NCI-H526 (cell line): Measurements from ENCODE around the gene STK17B.
A peak's percentile ranks its signal among the peaks of the same experiment; 100 is the strongest.

Experiments
- DNase-seq, 2 experiments: peaks; one replicate each; lab custom pipeline; 2025; lab: John Stamatoyannopoulos, UW

Gene STK17B

GRCh38 chr2:196155575-196155974, 15.8 kb downstream of the STK17B start:
- no peak for DNase-seq

DNA sequence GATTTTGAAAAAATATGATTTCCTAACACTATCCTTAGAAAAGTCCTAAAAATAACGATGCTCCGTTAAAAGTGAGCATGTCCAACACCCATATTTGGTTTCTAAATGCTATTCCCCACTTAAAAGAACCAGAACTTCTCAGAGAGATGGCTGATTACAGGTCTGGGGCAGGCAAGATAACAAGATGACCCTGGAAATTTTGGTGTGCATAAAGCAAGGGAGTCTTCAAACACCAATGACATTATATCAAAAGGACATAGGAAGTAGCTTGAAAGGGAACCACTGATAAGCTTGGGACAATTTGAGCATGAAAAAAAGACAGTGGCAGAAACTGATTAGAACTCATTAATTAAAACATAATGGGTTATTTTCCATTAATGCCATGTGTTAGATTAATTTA, 17.9 kb downstream of the STK17B start:
- DNase-seq = no peak

GRCh38 chr2:196149948-196150347, 21.4 kb downstream of the STK17B start:
- no peak for DNase-seq

DNA sequence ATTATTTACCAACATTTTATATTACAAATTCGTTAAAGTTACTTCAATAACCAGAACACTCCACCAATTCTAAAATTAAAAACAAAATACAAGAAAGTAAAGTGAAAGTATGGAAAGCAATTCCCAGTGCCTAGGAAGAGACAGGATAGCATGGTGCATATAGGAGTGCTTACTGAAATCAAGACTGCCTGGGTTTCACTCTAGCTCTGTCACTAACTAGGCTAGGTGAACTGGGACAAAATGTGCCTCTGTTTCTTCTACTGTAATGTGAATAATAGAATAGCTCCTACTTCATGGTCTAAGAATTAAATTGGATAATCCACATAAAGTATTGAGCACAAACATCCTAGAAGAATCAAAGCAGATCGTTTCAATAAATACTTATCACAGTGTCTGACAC, 22.6 kb downstream of the STK17B start:
- DNase-seq = no peak

- no peak for DNase-seq
Measured at GRCh38 chr2:196145256-196145655, 26.1 kb downstream of the STK17B start.

GRCh38 chr2:196144513-196145126, 26.8 kb downstream of the STK17B start:
- DNase-seq = no peak

DNA sequence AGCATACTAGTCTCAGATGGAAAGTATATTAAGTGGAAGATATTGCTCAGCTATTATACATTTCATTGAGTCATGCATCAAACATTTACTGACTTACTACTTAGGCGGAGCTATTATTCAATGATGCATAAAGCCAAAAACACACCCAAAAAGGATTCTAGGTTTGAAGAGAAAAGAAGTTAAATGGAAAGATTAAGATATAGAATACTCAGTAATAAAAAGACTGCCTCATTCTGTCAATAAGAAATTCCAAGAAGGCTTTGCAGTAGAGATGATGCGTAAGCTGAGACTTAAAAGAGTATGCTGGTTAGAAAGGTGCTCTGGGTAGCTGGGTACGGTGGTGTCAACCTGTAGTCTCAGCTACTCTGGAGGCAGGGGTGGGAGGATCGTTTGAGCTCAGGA, 27.6 kb downstream of the STK17B start:
- DNase-seq = no peak

DNA sequence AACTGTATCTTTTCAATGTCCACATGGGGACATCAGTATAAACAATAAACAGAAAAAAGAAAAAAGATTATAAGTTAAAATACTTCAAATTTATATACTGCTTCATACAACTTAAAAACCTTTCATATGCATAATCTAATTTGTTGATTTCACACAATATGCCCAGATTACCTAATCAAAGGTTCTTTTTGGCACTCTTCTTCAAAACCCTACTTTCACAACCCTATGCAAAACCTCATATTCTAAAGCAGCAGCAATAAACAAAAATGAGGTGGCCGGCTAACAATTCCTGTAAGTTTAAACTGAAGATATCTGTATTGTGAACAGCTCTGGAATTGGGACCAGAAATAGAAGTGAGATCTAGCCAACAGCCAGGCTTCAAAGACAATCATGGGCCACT, 28.6 kb downstream of the STK17B start:
- no peak for DNase-seq

DNA sequence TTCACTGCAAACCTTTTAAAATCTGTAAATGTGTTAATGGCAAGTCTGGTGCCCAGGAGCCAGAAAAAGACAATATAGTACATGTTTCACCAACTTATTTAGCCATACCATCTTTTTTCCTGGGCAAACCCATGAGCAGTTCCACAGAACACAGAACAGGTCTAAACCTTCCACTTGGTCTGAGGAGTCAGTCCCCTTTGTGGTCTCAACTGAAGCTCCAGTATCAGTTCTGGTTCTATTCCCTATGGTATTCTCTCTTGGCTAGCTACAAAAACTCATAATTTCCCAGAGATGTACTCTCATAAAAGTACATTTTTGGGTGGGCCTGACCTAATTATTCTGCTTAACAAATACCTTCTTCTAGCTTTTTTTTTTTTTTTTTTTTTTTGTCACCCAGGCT, 31.2 kb downstream of the STK17B start:
- DNase-seq = no peak

GRCh38 chr2:196137271-196137670, 34.1 kb downstream of the STK17B start:
- no peak for DNase-seq

GRCh38 chr2:196136151-196136550, 35.2 kb downstream of the STK17B start:
- no peak for DNase-seq

DNA sequence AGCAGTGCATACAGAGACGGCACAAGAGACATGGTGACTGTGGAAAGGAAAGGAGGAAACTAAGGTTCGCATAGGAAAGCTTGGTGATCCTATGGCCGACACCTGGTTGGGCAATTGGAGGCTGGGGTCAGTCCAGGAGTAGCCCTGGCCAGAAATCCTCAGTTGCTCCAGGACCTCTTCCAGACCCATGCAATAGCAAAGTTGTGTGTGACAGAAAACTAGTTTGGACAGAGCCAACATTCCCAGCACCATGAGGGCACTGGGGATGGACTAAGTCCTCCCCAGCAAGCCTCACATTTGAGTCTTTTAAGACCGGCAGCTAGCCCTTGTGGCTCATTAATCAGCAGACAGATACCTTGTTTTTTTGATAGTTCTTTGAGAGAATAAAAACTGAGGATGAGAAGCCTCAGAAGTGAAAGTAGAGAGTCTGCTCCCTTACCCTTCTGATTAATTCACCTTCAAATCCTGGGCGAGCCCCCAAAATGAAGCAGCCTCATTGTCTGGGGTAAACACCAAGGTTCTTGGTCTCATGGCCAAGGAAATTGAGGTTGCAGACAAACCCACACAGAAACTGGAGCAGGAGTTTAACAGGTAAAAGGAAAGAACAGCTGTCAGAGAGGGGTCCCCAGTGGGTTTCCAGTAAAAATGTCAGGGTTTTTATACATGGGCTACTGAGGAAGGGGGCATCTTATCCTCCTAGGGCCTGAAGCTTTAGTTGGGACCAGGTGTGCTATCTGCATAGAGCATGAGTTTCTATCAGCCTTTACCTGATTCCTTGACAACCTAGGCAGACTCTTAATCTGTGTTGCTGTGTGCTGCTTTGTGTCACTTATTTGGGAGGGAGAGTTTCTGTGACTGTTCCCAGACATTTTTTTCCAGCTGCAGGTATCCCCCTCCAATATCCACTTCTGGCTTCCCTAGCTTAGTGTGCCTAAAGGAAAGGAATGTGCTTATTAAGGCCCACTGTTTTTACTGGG, 39.1 kb downstream of the STK17B start:
- DNase-seq = no peak

- DNase-seq = peak; percentile 45 to 49
Measured at GRCh38 chr2:196131384-196131937, 39.9 kb downstream of the STK17B start.

DNA sequence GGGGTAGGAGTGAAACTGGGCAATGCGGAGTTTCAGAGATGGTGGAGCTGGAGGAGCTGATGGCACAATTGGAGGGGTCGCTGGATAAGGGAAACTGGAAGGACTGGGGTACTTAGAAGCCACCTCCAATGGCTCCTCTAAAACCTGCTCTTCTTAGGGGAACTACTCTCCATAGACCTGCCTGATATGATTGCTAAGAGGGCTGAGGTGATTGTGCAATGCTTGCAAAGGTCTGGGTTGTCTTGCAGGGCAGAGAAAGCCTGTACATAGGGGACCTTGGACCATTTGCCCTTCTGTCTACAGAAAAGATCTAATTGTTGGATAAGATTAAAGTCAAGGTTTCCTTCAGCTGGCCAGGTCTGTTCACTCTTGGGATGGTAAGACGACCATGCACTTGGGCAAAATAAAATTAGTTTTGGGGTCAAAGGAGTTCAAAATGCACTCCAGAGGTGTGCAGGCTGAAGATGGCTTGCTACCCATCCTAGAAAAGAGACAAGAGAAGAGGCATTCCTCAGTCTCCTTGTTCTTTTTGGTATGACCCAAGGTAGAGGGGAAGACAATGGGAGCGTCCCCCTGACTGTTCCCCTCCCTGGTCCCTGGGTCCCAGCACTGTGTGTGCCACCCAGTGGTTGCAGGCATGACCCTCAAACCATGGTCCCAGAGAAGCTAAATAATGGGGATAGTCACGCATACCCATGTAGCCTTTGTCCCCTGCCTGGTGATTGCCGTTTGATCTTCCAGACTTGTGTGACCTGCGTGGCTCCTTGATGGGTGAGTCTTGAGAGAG, 41.1 kb downstream of the STK17B start:
- DNase-seq = no peak

DNA sequence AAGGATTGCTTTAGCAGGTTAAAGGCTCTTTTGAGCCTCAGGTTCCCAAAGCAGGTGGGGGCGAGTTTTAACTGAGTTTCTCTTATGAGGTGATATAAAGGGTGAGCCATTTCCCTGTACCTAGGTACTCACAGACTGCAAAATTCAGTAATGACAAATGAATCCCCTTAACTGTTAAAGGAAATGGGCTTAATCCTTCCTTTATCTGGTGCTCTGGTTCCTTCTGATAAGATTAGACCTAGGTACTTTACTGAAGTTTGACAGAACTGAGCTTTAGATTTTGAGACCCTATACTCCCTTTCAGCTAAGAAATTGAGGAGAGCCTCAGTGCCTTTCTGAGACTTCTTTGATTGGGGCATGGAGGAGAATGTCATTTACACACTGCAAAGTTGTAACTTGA, 42.6 kb downstream of the STK17B start:
- DNase-seq = no peak

GRCh38 chr2:196125596-196125995, 45.8 kb downstream of the STK17B start:
- no peak for DNase-seq

DNA sequence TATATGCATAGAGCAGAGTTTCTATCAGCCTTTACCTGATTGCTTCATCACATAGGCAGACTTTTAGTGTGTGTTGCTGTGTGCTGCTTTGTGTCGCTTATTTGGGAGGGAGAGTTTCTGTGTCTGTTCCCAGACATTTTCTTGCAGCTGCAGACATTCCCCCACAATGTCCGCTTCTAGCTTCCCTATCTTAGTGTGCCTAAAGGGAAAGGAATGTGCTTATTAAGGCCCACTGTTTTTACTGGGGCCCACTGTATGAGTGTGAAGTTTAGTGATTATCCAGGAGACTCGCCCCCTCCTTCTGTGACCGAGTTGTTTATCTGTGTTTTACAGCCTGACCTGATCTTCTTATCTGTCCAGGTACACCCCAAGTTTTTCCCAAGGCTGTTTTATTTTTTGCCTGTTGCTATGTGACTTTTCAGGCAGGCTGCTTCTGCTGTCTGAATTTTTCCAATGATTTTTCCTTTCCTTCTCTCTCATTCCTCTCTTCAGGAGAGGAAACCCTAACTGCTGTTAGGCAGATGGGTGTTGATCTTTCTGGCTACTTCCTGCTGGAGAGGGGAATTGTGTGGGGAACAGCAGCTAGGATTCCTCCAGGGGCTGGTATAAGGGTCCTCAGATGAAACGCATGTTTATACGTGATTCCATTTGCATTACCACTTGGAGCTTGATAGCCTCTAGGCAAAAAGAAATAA, 47.6 kb downstream of the STK17B start:
- DNase-seq = no peak

GRCh38 chr2:196119926-196120325, 51.5 kb downstream of the STK17B start:
- no peak for DNase-seq

DNA sequence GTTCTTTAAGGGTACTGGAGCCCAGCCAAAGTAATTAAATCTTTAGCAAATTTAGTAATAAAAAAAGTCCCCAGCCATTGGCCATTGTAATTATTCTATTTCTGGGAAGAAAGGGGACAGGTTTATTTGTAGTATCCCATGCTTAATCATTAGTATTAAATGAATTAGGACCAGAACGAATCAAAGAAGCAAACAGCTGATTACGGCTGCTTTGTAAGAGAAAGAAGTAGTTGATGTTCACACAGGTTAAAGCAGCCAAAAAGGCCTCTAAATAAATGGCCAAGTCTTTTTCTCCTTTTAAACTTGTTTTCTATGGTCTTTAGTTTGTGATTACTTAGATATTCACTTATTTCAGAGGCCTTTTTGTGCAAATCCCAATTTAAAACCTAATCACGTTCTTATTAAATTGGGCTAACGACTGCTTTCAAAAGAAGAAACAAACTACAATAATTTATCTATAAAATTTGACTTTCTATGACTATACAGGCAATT, 54.1 kb downstream of the STK17B start:
- DNase-seq = no peak

DNA sequence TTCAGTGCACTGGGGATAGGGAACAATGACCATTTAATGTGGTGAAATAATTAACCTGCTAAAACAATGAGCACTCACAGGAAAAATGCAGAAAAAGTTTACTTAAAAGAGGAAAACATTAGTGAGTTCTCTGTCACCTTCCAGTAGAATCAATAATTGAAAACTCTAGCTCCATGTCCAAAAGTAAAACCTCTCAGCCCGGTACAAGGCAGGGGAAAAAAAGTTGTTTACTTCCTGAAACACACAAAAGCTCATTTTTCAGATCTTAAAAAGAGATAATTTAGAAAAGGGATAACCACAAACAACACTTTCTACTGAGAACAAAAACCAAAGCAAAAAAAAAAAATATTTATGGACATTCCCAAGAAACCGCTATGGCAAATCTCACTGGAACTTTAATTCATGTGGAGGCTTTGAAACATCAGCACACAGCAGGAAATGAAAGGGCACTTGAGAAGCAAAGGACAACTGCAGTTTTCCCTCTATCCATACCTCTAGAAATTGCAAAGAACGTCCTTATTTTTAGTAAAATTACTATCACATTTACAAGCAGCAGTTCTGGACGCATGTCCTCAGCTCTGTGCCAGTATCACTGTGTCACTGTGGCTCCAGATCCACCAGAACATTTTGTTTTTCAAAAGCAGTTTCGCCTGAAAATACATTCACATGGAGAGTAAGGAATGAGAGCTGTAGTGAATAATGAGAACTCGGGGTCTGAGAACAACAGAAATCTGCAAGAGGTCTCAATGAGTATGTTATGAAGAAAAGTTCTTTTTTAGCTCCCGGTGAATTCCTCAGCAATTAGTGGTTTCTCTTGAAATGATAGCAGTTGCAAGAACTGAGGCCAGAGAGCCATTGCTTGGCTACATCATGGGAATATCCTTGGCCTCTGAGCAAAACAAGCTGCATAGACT, 58.1 kb downstream of the STK17B start:
- DNase-seq = no peak
